Neural progenitor cell (in vitro differentiated cells): ENCODE measurements around the gene ALDH1A3.

Experiments
- EZH2 ChIP-seq: fragments of 200-600 bp; sonication (generic); IDR thresholded peaks from 2 replicates; pipeline ENCODE4 v1.6.1; 2017; ENCODE audit warnings: antibody characterized with exemption, mild to moderate bottlenecking, moderate library complexity
- TF ChIP-seq, protein P1 (sequence below): fragments of 200-600 bp; sonication (generic); IDR thresholded peaks from 2 replicates; pipeline ENCODE4 v1.5.1; 2017; ENCODE audit warnings: antibody characterized with exemption, mild to moderate bottlenecking

GRCh38 chr15:100926971-100927756, 47.5 kb downstream of the ALDH1A3 start:
- TF ChIP-seq, protein P1, sequence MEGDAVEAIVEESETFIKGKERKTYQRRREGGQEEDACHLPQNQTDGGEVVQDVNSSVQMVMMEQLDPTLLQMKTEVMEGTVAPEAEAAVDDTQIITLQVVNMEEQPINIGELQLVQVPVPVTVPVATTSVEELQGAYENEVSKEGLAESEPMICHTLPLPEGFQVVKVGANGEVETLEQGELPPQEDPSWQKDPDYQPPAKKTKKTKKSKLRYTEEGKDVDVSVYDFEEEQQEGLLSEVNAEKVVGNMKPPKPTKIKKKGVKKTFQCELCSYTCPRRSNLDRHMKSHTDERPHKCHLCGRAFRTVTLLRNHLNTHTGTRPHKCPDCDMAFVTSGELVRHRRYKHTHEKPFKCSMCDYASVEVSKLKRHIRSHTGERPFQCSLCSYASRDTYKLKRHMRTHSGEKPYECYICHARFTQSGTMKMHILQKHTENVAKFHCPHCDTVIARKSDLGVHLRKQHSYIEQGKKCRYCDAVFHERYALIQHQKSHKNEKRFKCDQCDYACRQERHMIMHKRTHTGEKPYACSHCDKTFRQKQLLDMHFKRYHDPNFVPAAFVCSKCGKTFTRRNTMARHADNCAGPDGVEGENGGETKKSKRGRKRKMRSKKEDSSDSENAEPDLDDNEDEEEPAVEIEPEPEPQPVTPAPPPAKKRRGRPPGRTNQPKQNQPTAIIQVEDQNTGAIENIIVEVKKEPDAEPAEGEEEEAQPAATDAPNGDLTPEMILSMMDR, result no peak
- TF ChIP-seq EZH2, result no peak
